ENCODE data around the gene IYD.

IYD gene

GRCh38 chr6:150413781-150414281, 45.0 kb downstream of the IYD start:
- H3K36me3 ChIP-seq (ENCODE audit: control insufficient read depth, insufficient read depth, low read length), result no peaks in the 10 kb centered on the region

GRCh38 chr6:150416128-150416527, 47.3 kb downstream of the IYD start:
- no peaks in the 10 kb centered on the region for H3K9me3 ChIP-seq (ENCODE audit: control insufficient read depth, low read length)
- no peak overlapping the region for H3K27ac ChIP-seq (ENCODE audit: low read depth, low read length, severe bottlenecking)
- no peak overlapping the region for H3K4me3 ChIP-seq (ENCODE audit: extremely low read depth, insufficient read depth, low read length, poor library complexity, severe bottlenecking)
- 71% methylated on average over 1 of the region's 2 CpGs; no CpG with 5 or more reads in 1 of the 2 experiments for WGBS, 2 experiments (ENCODE audit: insufficient coverage in 2 of 2)
- no peaks in the 10 kb centered on the region for H3K4me1 ChIP-seq (ENCODE audit: control insufficient read depth, insufficient read depth, low read length, poor library complexity, severe bottlenecking)
- no peaks in the 10 kb centered on the region for H3K36me3 ChIP-seq (ENCODE audit: control insufficient read depth, insufficient read depth, low read length)

More at GRCh38 chr6:150413781-150414281, 45.0 kb downstream of the IYD start:
- WGBS, 2 experiments (ENCODE audit: insufficient coverage in 2 of 2), result 100% methylated on average over 2 to 3 of the region's 3 CpGs
- H3K27ac ChIP-seq (ENCODE audit: low read depth, low read length, severe bottlenecking), result no peak overlapping the region
- no peaks in the 10 kb centered on the region for H3K4me1 ChIP-seq (ENCODE audit: control insufficient read depth, insufficient read depth, low read length, poor library complexity, severe bottlenecking)
- no peaks in the 10 kb centered on the region for H3K9me3 ChIP-seq (ENCODE audit: control insufficient read depth, low read length)
- no peak overlapping the region for H3K4me3 ChIP-seq (ENCODE audit: extremely low read depth, insufficient read depth, low read length, poor library complexity, severe bottlenecking)

GRCh38 chr6:150417250-150417649, 48.4 kb downstream of the IYD start:
- no peaks in the 10 kb centered on the region for H3K36me3 ChIP-seq (ENCODE audit: control insufficient read depth, insufficient read depth, low read length)
- WGBS, 2 experiments (ENCODE audit: insufficient coverage in 2 of 2), result 84 to 95% methylated on average over 3 of the region's 6 CpGs
- no peak overlapping the region for H3K4me3 ChIP-seq (ENCODE audit: extremely low read depth, insufficient read depth, low read length, poor library complexity, severe bottlenecking)

GRCh38 chr6:150417899-150418826, 49.4 kb downstream of the IYD start:
- WGBS, 2 experiments (ENCODE audit: insufficient coverage in 2 of 2), result 31 to 40% methylated on average over 7 to 9 of the region's 12 CpGs
- no peak overlapping the region for H3K4me3 ChIP-seq (ENCODE audit: extremely low read depth, insufficient read depth, low read length, poor library complexity, severe bottlenecking)
- no peaks in the 10 kb centered on the region for H3K36me3 ChIP-seq (ENCODE audit: control insufficient read depth, insufficient read depth, low read length)
- H3K4me1 ChIP-seq (ENCODE audit: control insufficient read depth, insufficient read depth, low read length, poor library complexity, severe bottlenecking), result no peaks in the 10 kb centered on the region
- no peak overlapping the region for H3K27ac ChIP-seq (ENCODE audit: low read depth, low read length, severe bottlenecking)
- H3K9me3 ChIP-seq (ENCODE audit: control insufficient read depth, low read length), result no peaks in the 10 kb centered on the region

More at GRCh38 chr6:150417250-150417649, 48.4 kb downstream of the IYD start:
- no peaks in the 10 kb centered on the region for H3K4me1 ChIP-seq (ENCODE audit: control insufficient read depth, insufficient read depth, low read length, poor library complexity, severe bottlenecking)
- H3K27ac ChIP-seq (ENCODE audit: low read depth, low read length, severe bottlenecking), result no peak overlapping the region
- no peaks in the 10 kb centered on the region for H3K9me3 ChIP-seq (ENCODE audit: control insufficient read depth, low read length)

GRCh38 chr6:150418827-150419594, 50.2 kb downstream of the IYD start:
- no peak overlapping the region for H3K27ac ChIP-seq (ENCODE audit: low read depth, low read length, severe bottlenecking)
- no peaks in the 10 kb centered on the region for H3K9me3 ChIP-seq (ENCODE audit: control insufficient read depth, low read length)
- no peaks in the 10 kb centered on the region for H3K36me3 ChIP-seq (ENCODE audit: control insufficient read depth, insufficient read depth, low read length)
- no peaks in the 10 kb centered on the region for H3K4me1 ChIP-seq (ENCODE audit: control insufficient read depth, insufficient read depth, low read length, poor library complexity, severe bottlenecking)
- H3K4me3 ChIP-seq (ENCODE audit: extremely low read depth, insufficient read depth, low read length, poor library complexity, severe bottlenecking), result no peak overlapping the region
- WGBS, 2 experiments (ENCODE audit: insufficient coverage in 2 of 2), result 27 to 31% methylated on average over 16 to 17 of the region's 23 CpGs

- Histone ChIP-seq H3K4me1 (ENCODE audit: control insufficient read depth, insufficient read depth, low read length, poor library complexity, severe bottlenecking) (no peaks in the 10 kb centered on the region), H3K27ac (ENCODE audit: low read depth, low read length, severe bottlenecking) (no peak overlapping the region), H3K4me3 (ENCODE audit: extremely low read depth, insufficient read depth, low read length, poor library complexity, severe bottlenecking) (no peak overlapping the region), H3K36me3 (ENCODE audit: control insufficient read depth, insufficient read depth, low read length) (no peaks in the 10 kb centered on the region), H3K9me3 (ENCODE audit: control insufficient read depth, low read length) (no peaks in the 10 kb centered on the region)
- no CpG with 5 or more reads among the region's 2 CpGs for WGBS, 2 experiments (ENCODE audit: insufficient coverage in 2 of 2)
Measured at GRCh38 chr6:150420428-150420827, 51.6 kb downstream of the IYD start.

- H3K4me3 ChIP-seq (ENCODE audit: extremely low read depth, insufficient read depth, low read length, poor library complexity, severe bottlenecking), result no peak overlapping the region
- WGBS, 2 experiments (ENCODE audit: insufficient coverage in 2 of 2), result 80 to 89% methylated on average over 1 of the region's 3 CpGs
- no peaks in the 10 kb centered on the region for H3K36me3 ChIP-seq (ENCODE audit: control insufficient read depth, insufficient read depth, low read length)
- H3K27ac ChIP-seq (ENCODE audit: low read depth, low read length, severe bottlenecking), result no peak overlapping the region
- H3K4me1 ChIP-seq (ENCODE audit: control insufficient read depth, insufficient read depth, low read length, poor library complexity, severe bottlenecking), result no peaks in the 10 kb centered on the region
- H3K9me3 ChIP-seq (ENCODE audit: control insufficient read depth, low read length), result no peaks in the 10 kb centered on the region
Measured at GRCh38 chr6:150420926-150421325, 52.1 kb downstream of the IYD start.

GRCh38 chr6:150425508-150425907, 56.7 kb downstream of the IYD start:
- 89 to 98% methylated on average over 8 of the region's 8 CpGs for WGBS, 2 experiments (ENCODE audit: insufficient coverage in 2 of 2)
- Histone ChIP-seq H3K9me3 (ENCODE audit: control insufficient read depth, low read length) (no peaks in the 10 kb centered on the region), H3K4me3 (ENCODE audit: extremely low read depth, insufficient read depth, low read length, poor library complexity, severe bottlenecking) (no peak overlapping the region), H3K4me1 (ENCODE audit: control insufficient read depth, insufficient read depth, low read length, poor library complexity, severe bottlenecking) (no peaks in the 10 kb centered on the region), H3K36me3 (ENCODE audit: control insufficient read depth, insufficient read depth, low read length) (no peaks in the 10 kb centered on the region), H3K27ac (ENCODE audit: low read depth, low read length, severe bottlenecking) (no peak overlapping the region)

- H3K4me1 ChIP-seq (ENCODE audit: control insufficient read depth, insufficient read depth, low read length, poor library complexity, severe bottlenecking), result no peaks in the 10 kb centered on the region
- H3K36me3 ChIP-seq (ENCODE audit: control insufficient read depth, insufficient read depth, low read length), result no peaks in the 10 kb centered on the region
- no peak overlapping the region for H3K27ac ChIP-seq (ENCODE audit: low read depth, low read length, severe bottlenecking)
- 89 to 91% methylated on average over 6 of the region's 8 CpGs for WGBS, 2 experiments (ENCODE audit: insufficient coverage in 2 of 2)
- H3K4me3 ChIP-seq (ENCODE audit: extremely low read depth, insufficient read depth, low read length, poor library complexity, severe bottlenecking), result no peak overlapping the region
- no peaks in the 10 kb centered on the region for H3K9me3 ChIP-seq (ENCODE audit: control insufficient read depth, low read length)
Measured at GRCh38 chr6:150426198-150426597, 57.4 kb downstream of the IYD start.

GRCh38 chr6:150427037-150427602, 58.3 kb downstream of the IYD start:
- WGBS, 2 experiments (ENCODE audit: insufficient coverage in 2 of 2), result 87 to 91% methylated on average over 3 to 4 of the region's 6 CpGs

More at GRCh38 chr6:150427037-150427602, 58.3 kb downstream of the IYD start:
- Histone ChIP-seq H3K9me3 (ENCODE audit: control insufficient read depth, low read length) (no peaks in the 10 kb centered on the region), H3K36me3 (ENCODE audit: control insufficient read depth, insufficient read depth, low read length) (no peaks in the 10 kb centered on the region), H3K27ac (ENCODE audit: low read depth, low read length, severe bottlenecking) (no peak overlapping the region), H3K4me1 (ENCODE audit: control insufficient read depth, insufficient read depth, low read length, poor library complexity, severe bottlenecking) (no peaks in the 10 kb centered on the region), H3K4me3 (ENCODE audit: extremely low read depth, insufficient read depth, low read length, poor library complexity, severe bottlenecking) (no peak overlapping the region)

Data from mesodermal cell (in vitro differentiated cells).